Prostate gland (tissue), 2 donors: ENCODE measurements around the gene TMEM120B.

Experiments
- POLR2A ChIP-seq: fragments of 450-650 bp; IDR thresholded peaks from one replicate; pipeline ENCODE4 v1.6.1; 2016; ENCODE audit warnings: antibody characterized with exemption, mild to moderate bottlenecking
- TF ChIP-seq, protein P1 (sequence below), 4 experiments: fragments of 200-600 bp in 2 of 4; fragments of 450-650 bp in 2 of 4; sonication (generic) in 2 of 4; IDR thresholded peaks; 1 replicate in 3 of 4; 2 replicates in 1 of 4; pipeline ENCODE4 v1.5.1; 2016 to 2019; ENCODE audit warnings: antibody characterized with exemption in 4 of 4, mild to moderate bottlenecking in 2 of 4, moderate library complexity in 2 of 4

DNA sequence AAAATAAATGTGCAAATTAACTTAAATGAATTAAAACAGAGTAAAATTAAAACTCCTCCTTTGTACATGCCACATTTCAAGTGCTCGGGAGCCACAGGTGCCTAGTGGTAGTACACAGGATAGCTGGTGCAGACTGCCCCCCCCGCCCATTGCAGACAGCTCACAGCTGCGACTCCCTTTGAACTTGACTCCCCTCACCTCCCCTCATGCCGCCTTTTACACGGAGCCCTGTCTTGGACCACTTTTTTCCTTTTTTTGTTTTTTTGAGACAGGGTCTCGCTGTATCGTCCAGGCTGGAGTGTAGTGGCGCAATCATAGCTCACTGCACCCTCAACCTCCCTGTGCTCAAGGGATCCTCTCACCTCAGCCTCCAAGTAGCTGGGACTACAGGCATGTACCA, 102.7 kb downstream of the TMEM120B start:
- TF ChIP-seq, protein P1, sequence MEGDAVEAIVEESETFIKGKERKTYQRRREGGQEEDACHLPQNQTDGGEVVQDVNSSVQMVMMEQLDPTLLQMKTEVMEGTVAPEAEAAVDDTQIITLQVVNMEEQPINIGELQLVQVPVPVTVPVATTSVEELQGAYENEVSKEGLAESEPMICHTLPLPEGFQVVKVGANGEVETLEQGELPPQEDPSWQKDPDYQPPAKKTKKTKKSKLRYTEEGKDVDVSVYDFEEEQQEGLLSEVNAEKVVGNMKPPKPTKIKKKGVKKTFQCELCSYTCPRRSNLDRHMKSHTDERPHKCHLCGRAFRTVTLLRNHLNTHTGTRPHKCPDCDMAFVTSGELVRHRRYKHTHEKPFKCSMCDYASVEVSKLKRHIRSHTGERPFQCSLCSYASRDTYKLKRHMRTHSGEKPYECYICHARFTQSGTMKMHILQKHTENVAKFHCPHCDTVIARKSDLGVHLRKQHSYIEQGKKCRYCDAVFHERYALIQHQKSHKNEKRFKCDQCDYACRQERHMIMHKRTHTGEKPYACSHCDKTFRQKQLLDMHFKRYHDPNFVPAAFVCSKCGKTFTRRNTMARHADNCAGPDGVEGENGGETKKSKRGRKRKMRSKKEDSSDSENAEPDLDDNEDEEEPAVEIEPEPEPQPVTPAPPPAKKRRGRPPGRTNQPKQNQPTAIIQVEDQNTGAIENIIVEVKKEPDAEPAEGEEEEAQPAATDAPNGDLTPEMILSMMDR (IDR thresholded peaks at IDR 0.05): no peak
- TF ChIP-seq POLR2A: no peak
